GM12873 (cell line): ENCODE results near the gene RUNDC3A.

Source experiments
- CTCF ChIP-seq: IDR thresholded peaks from 2 replicates; pipeline ENCODE4 v1.5.1; 2012; ENCODE audit warnings: low read depth, mild to moderate bottlenecking, moderate library complexity, low read length, control low read depth; ENCODE audit not compliant: insufficient read depth; ENCODE audit errors: missing control alignments

The RUNDC3A gene

GRCh38 chr17:44308320-44308818, at the start of gene RUNDC3A:
TSS of gene RUNDC3A (plus strand) at chr17:44308601. CDS start at chr17:44308833, 232 bp downstream.
- TF ChIP-seq CTCF: no peak

DNA sequence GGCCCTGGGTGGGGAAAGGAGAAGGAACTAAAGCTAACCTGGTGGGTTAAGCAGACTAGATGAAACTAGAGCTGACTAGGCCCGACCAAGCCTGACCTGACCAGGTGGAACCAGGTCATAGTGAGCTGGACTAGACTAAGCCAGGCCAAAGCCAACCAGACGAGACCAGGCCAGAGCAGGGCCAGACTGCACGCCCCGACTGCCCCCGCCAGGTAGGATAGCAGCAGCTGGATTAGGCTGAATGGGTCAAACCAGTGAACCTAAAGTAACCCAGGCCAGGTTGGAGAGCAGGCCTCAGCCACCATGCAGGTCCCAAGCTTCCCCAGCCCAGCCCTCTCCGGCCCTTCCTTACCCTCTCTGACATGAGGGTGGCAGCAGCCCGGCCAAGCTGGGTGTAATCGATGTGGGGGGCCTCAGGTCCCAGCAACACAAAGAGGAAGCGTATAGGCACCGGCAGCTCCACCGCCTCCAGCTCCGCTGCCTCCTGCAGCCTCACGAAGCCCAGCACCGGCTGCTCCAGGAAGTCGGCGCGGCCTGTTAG, 49.5 kb upstream of the RUNDC3A start:
- TF ChIP-seq CTCF: no peak

DNA sequence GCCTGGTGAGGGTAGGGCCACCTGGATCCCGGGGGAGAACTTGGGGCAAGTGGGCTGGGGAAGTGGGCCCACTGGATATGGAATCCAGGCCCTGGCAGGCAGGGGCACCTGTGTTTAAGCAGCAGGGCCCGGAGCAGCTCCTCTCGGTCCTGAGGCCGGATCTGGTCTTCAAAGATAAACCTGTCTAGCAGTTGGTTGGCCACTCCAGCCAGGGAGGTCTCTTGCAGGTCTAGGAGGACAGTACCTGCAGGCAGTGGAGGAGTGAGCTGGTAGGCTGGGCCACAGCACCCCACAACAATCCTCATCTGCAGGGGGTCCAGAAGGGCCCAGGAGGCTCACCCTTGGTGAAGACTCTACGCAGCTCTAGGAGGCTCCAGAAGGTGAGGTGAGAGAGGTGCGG, 48.1 kb upstream of the RUNDC3A start:
- no peak for TF ChIP-seq CTCF

DNA sequence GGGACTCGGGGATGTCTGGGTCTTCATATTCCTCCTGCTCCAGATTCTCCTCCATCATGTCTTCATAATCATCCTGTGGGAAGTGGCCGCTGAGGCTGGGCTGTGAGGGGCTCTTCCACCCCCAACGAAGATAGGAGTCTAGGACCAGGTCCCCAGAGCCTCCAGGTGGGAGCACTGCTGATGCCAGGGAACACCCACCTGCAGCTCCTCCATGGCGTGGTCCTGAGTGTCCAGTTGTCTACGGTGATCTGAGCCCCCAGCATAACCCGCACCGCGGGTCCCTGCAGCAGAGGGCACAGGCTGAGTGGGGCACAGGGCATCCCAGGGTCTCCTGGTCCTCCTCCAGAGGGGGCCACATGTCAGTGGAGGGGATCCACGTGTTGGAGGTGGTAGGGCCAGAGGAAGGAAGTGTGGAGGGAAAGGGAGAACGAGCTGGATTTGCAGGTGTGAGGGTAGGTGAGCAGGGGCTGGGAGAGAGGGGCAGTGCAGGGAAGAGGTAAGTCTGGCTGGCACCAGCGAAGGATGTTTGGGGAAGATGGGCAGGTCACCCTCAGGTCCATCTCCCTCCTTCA, 45.7 kb upstream of the RUNDC3A start:
- TF ChIP-seq CTCF: no peak

DNA sequence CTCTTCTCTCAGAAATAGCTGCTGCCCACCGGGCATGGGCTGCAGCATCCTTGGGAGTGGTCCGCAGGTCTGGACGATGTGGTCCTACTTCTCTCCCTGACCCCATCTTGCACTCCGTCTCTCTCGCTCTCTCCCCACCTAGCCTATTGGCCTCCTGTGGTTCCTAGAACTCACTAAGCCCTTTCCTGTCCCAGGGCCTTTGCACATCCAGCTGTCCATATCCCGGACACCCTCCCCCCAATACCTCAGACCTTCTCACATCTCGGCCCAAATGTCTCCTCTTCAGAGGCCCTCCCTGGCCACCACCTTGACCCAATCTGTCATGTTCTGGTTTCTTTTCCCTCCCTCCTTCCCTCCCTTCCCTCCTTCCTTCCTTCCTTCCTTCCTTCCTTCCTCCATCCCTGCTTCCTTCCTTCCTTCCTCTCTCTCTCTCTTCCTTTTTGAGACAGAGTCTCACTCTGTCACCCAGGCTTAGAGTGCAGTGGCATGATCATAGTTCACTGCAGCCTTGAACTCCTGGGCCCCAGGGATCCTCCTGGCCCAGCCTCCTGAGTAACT, 45.0 kb upstream of the RUNDC3A start:
- no peak for TF ChIP-seq CTCF

DNA sequence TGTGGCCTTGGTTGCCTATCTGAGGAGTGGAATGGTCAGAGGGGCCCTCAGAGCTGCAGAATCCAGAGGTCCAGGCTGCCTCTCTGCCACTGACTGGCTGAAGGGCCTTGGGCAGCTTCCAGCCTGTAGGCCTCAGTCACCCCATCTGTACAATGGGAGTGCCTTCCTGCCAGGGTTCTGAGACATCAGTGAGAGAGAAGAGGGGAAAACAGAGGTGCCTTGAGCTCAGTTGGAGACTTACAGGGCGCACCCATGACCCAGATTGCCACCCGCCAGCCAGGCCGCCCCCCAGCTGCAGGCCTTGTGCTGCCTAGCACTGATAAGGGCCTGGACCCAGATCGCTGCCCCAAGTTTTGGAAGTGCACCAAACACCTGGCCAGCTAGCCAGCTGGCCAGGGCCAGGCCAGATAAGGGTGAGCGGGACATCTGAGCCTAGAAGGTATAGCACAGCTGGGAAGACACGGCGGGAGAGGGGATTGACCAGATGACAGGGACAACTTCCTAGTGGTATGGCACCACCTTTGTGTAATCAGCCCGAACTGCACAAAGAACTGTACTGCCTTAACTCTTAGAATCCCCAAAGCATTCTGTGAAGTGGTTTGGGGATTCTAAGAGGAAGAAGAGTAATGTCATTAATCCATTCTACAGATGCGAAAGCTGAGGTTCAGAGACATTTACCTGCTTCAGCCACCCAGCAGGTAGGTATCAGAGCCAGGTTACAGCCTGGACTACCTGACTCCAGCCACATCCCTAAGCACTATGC, 41.8 kb upstream of the RUNDC3A start:
- no peak for TF ChIP-seq CTCF

GRCh38 chr17:44267165-44267455, 41.3 kb upstream of the RUNDC3A start:
- TF ChIP-seq CTCF: no peak
